HG02610 (cell line): Measurements from ENCODE around the gene ADGRF3.
"Not testable (repeated sequence)": the region's sequence is repeated elsewhere in the genome, so short reads cannot be mapped to it uniquely, and the experiment has no call there.

ENCODE experiments used
- ATAC-seq: cut with Tn5 transposase; IDR thresholded peaks from one replicate; pipeline ENCODE4 v1.9.1; 2021; ENCODE audit warnings: mild to moderate bottlenecking, moderate library complexity; ENCODE audit not compliant: unreplicated experiment

ADGRF3 gene, protein sequence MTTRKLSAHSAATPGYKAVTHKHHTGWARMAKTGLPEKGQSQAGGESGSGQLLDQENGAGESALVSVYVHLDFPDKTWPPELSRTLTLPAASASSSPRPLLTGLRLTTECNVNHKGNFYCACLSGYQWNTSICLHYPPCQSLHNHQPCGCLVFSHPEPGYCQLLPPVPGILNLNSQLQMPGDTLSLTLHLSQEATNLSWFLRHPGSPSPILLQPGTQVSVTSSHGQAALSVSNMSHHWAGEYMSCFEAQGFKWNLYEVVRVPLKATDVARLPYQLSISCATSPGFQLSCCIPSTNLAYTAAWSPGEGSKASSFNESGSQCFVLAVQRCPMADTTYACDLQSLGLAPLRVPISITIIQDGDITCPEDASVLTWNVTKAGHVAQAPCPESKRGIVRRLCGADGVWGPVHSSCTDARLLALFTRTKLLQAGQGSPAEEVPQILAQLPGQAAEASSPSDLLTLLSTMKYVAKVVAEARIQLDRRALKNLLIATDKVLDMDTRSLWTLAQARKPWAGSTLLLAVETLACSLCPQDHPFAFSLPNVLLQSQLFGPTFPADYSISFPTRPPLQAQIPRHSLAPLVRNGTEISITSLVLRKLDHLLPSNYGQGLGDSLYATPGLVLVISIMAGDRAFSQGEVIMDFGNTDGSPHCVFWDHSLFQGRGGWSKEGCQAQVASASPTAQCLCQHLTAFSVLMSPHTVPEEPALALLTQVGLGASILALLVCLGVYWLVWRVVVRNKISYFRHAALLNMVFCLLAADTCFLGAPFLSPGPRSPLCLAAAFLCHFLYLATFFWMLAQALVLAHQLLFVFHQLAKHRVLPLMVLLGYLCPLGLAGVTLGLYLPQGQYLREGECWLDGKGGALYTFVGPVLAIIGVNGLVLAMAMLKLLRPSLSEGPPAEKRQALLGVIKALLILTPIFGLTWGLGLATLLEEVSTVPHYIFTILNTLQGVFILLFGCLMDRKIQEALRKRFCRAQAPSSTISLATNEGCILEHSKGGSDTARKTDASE

DNA sequence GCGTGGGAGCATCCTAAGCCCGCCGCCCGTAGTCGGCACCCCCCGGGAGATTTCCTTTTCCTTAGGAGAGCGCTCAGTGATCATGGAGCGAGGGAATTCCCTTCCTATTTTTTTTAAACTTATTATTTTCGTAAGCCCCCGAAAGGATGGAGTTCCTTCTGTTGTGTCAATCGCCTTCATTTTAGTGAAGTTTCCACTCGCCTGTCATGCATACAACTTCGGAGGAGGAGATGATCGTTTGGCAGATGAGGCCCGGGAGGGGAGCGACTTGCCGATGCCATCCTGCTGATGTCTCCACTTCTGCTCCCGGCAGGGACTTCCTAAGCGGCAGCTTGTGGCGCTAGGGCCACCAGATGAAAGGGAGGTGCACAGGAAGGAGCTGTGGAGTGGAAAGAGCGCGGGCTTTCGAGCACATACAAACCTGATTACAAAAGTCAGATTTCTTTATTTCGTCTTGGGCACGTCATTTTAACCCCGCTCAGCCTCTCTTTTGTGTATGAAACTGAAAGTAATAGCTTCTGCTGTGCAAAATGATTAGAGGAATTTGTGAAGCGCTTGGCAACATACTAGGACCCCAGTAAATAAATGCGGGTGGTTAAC is at the start of gene ADGRF3:
TSS of gene ADGRF3 (minus strand) at position 336 of the 600 bp plus-strand sequence. CDS start 555 bp downstream, outside the sequence.
- no peak for ATAC-seq

DNA sequence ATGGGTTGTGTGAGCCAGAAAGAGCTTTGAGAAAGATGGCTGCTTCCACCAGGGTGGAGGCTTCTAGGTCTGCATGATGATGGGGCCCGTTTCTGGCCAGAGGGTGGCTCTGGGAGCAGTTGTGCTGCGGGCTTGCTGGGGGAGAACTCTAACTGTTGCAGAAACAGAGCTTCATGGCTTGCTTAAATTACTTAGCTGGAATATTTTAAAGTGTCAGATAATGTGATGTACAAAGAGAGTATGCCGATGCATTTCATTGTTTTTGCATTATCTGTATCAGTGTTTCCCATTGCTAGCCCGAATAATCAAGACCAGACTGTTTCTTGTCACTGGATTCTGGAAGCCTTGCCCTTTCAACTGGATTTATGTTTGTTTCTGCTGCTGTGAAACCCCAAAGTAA is 48.8 kb upstream of the ADGRF3 start:
- no peak for ATAC-seq

DNA sequence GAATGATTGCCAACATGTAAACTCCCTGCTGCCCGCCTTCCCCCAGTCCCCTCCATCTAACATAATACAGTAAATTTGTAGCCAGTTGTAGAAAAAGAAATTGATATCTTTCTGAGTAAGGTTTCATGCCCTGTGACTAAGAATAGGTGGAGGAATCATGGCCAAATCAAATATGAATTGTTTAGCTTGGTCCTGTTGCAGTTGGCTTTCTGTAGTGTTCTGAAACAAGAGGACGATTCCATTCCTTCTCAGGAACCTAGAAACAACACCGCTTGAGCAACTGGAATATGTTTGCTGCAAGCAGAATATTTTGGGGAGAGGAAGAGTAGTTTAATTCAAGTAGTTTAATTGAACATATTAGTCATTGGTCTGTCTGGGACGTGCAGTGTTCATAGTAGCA is 48.1 kb upstream of the ADGRF3 start:
- ATAC-seq: no peak

DNA sequence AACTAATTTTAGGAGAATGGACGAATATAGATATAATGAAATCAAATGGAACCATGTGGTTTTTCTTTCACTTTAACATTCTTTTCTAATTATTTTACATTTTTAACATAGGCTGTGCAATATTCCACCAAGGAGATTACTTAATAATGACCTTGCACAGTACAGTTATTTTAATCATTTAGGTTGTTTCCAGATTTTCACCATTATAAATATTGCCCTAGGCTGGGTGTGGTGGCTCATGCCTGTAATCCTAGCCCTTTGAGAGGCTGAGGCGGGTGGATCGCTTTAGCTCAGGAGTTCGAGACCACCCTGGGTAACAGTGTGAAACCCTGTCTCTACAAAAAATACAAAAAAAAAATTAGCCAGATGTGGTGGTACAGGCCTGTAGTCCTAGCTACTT is 40.6 kb upstream of the ADGRF3 start:
- no peak for ATAC-seq

DNA sequence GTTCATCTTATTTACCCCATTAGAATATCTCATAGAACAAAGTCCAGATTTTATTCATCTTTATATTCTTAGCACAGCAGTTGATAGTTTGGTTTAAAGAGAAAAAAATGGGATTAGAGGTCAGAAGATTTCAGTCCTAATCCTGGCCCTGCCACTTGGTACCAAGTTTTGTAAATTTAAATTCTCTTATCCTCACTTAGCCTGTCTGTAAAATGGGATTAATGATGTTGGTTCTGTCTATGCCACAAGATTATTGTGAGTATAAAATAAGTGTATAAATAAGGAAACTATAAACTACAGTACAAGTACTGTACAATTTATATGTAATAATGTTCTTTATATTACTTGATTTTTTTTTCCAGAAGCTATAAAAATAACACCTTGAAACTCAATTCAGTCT is 38.0 kb upstream of the ADGRF3 start:
- ATAC-seq: no peak

DNA sequence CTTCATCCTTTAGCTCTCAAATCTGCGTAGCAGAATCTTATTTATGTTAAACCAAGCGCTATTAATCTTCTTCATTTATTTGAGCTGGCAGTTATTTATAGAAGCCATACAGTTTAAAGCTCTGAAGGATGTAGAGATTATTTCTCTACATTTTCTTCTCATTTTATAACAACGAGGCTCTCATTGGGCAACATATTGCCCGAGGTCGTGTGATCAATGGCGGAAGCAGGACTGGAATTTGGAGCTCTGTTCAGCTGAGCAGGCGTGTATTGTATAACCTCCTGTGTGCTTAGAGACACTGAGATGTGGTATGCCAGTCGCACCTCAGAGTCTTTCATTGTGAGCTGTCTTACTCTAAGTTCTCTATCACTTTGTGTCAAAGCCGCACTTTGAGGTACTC is 37.6 kb upstream of the ADGRF3 start:
- no peak for ATAC-seq

DNA sequence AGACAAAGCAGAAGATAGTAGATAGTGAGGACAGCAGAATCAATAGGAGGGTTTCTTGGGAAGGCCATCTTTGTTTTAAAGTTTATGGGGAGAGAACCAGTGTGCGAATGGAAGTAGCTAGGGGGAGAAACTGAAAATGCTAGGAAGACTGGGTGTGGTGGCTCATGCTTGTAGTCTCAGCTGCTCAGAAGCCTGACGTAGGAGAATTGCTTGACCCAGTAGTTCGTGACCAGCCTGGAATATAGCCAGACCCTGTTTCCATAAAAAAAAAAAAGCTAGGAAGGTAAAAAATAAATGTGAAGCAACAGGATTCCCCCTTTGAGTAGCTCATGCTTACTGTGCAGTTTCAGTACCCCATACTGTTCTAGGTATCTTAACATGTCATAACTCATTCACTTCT is 36.0 kb upstream of the ADGRF3 start:
- ATAC-seq: no peak

DNA sequence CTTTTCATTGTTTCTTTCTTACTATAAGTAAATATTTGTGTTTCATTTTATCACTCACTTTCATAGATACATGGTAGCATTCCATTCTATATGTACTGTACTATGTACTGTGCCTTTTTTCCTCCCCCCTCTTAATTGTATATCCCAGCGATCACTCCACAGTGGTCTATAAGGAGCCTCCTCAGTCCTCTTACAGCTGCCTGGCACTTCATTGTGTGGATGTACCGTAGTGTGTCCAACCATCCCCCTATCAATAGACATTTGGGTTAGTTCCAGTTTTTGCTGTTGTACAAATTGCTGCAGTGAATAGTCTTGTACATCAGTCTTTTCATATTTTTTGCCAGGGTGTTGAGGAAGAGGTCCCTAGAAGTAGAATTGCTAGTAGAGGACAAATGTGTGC is 33.7 kb upstream of the ADGRF3 start:
- no peak for ATAC-seq

DNA sequence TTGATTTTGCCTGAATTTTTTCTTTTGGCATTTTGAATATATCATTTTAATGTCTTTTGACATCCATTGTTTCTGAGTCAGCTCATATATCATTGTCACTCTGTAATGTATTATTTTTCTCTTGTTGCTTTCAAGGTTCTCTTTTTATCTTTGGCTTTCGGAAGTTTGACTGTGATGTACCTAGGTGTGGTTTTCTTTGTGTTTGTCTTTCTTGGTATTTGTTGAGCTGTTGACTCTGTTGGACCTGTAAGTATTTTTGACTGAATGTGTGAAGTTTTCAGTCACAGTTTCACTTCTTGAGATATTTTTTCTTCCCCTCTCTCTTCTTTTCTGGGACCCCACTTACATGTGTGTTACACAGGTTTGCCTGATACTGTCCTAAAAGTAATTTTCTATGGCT is 30.2 kb upstream of the ADGRF3 start:
- no peak for ATAC-seq

DNA sequence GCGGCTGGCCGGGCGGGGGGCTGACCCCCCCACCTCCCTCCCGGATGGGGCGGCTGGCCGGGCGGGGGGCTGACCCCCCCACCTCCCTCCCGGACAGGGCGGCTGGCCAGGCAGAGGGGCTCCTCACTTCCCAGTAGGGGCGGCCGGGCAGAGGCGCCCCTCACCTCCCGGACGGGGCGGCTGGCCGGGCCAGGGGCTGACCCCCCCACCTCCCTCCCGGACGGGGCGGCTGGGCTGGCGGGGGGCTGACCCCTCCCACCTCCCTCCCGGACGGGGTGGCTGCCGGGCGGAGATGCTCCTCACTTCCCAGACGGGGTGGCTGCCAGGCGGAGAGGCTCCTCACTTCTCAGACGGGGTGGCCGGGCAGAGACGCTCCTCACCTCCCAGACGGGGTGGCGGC is 24.3 kb upstream of the ADGRF3 start:
- not testable (repeated sequence) for ATAC-seq

DNA sequence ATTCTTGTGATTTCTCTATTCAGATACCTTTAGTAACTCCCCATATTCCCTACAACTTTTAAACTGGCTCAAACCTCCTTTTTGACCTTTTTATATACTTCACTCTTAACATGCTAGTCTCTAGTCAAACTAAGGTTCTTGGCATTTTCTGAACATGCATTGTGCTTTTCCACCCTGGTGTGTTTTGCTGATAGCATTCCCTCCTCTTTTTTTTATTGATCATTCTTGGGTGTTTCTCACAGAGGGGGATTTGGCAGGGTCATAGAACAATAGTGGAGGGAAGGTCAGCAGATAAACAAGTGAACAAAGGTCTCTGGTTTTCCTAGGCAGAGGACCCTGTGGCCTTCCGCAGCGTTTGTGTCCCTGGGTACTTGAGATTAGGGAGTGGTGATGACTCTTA is 23.1 kb upstream of the ADGRF3 start:
- ATAC-seq: not testable (repeated sequence)

DNA sequence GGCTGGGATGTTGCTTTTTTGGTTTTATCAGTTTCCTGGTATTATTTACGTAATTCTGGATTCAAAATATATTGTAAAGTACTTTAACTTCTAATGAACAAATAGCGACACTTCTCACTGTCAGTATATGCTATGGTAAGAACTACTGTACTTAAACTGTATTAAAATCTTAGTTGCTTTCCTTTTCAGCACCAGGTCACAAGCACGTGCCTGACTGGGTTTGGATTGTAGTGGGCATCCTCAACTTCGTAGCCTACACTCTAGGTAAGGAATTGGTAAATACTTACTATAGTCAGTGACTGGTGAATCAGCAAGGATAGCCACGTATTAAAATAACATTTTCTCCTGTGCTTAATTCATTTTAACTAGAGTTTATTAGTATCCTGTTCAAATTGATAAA is 20.4 kb upstream of the ADGRF3 start:
- ATAC-seq: no peak

DNA sequence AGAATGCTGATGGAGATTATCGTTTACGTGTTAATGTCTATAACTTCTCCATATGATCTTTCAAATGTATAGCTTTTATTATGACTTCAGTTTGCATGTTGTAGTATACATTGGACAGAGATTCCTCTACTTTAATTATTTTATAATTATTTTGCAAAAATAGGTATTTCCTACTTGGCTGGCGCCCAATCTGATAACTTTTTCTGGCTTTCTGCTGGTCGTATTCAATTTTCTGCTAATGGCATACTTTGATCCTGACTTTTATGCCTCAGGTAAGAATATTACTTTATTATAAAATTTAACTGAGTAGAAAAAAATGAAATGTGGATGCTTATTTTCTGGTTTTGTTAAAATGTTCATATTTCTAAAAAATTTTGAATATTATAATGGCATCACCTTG is 18.1 kb upstream of the ADGRF3 start:
- no peak for ATAC-seq

DNA sequence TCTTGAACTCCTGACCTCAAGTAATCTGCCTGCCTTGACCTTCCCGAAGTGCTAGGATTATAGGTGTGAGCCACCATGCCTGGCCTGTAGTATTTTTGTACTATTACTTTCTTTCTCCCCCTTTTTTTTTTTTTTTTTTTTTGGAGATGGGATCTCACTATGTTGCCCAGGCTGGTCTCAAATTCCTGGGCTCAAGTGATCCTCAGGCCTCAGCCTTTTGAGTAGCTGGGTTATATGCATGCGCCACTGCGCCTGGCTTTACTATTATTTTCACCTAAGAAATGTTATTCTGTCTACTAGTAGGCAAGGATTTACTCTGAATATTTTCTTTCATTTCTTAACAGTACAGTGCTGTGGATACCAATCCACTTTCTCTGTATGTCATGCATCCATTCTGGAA is 17.4 kb upstream of the ADGRF3 start:
- ATAC-seq: no peak

DNA sequence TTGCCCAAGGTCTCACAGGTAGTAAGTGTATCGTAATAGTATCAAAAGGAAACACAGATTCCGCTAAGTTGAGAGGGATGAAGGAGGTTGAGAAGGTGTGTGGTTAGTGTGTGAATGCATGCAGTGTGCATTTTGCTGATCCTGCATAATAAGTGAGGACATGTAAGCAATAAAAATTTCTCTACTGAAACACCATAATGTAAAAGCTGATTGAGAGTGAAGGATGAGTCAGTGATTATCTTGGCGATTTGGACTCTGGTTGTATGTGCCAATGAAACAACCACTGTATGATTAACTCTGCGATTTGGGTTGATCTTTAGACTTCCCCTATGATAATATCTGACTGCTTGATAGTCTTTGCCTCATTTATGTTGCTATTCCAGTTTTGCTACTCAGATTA is 16.7 kb upstream of the ADGRF3 start:
- no peak for ATAC-seq

DNA sequence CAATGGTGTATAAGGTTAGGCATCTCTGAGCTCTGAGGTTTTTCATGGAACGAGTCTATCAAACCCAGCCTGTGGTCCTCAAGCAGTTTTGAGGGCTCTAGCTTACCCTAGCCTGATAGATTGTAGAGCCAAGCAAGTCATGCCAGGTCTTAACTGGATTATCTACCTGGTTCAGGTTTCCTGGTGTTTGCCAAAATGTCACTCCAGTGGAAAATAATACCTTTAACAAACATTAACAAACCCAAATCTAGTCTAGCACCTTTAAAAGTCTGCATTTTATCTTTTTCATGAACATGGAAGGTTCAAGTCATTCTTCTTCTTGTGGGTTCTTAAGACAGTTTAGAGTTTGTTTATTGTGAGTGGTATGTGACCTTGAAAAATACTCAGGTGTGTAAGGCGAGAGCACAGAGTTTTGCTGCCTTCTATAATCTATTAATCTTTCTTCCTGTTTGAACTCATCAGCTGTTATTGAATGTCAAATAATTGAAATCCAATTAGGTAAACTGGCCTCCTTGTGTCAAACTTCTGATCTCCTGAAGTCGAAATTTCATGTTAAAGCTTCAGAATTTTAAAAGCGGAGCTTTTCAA is 13.4 kb upstream of the ADGRF3 start:
- no peak for ATAC-seq

DNA sequence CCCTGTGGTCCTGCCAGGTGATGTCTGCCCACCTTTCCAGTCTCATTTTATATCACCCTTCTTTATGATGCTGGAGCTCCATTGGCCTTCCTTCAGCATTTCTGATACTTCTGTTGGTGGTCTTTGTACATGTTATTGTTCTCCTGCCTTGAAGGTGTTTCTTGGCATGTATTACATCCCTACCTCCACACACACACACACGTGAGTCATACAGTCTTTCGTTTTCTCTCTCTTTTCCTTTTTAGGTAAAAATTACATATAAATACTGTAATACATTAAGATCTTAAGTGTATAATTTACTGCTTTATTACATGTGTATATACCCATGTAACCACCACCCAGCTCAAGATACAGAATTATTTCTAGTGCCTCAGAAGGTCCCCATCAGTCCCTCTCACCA is 10.2 kb upstream of the ADGRF3 start:
- no peak for ATAC-seq

DNA sequence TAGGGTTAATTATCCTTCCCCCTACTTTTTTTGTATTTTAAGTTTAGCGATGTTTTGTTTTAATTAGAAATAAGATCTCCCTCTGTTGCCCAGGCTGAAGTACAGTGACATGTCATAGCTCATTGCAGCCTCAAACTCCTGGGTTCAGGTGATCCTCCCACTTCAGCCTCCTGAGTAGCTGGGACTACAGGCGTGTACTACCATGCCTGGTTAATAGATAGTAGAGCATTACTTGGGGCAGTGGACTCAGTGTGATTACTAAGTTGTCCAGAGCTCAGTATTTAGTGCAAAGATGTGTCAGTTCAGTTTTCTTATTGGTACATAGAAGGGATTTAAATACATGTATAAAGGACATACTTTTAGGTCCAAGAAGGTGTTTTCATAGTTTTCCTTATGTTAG is 9.5 kb upstream of the ADGRF3 start:
- no peak for ATAC-seq

DNA sequence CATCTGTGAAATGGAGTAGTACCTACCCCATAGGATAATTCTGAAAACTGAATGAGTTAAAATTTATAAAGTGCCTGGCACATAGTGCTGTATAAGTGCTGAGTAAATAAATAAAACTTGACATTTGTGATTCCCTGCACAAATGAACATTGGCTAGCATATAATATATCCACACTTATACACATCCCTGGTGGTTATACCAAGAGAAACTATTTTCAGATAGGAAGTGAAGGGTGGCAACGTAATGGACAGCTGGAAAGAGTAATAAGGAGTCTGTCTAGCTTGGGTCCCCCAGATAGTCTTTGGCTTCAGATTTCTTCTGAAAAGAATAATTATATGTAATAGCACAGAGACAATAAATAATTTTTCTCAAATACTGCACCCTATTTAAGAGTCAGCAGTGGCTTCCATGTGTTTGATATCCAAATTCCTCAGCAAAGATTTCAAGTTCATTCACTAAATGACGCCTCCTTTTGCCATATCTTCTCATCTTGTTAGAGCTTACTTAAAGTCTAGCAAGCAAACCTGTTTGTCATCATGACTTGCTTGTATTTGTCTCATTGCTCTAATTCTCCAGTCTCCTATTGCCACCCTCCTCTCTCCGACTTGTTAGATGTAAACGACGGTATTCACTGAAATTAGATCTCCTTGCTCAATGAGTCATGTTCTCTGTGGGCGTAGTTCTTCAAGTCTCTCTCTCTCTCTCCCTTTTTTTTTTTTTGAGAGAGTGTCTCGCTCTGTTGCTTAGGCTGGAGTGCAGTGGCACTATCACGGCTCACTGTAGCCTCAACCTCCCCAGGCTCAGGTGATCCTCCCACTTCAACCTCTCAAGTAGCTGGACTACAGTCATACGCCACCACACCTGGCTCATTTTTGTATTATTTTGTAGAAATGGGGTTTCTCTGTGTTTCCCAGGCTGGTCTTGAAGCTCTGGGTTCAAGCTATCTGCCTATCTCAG is 8.7 kb upstream of the ADGRF3 start:
- no peak for ATAC-seq

DNA sequence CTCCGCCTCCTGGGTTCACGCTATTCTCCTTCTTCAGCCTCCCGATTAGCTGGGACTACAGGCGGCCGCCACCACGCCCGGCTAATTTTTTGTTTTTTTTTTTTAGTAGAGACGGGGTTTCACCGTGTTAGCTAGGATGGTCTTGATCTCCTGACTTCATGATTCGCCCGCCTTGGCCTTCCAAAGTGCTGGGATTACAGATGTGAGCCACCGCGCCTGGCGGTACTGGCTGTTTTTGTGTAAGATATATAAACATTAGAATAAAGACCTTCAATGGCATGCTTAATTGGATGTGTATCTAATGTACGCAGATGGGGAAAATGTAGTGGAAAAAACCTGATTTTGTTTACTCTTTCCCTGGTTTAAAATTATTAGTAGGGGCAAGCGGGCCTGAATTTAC is 7.9 kb upstream of the ADGRF3 start:
- not testable (repeated sequence) for ATAC-seq
